CD4-positive, alpha-beta memory T cell (primary cell): Measurements from ENCODE around the gene DGKK. TPM values are rescaled to one million over a fixed set of nuclear protein-coding genes. Genes with fewer than 3 reads are reported as not detected.

ENCODE experiments used
- CTCF ChIA-PET: fragments of 350-600 bp; sonication (Branson Sonifier 250); formaldehyde crosslinking; loops from one replicate; lab custom pipeline; 2021; ENCODE audit warnings: inconsistent platforms; ENCODE audit not compliant: partially characterized antibody; lab: Charles Lee
- POLR2A ChIA-PET: fragments of 350-600 bp; sonication (Branson Sonifier 250); formaldehyde crosslinking; loops from one replicate; lab custom pipeline; 2021; ENCODE audit not compliant: partially characterized antibody; lab: Charles Lee
- DNase-seq, 5 donors: peaks; one replicate each; pipeline versions ENCODE4 v3.0.0 to v3.0.0-alpha.2; 2020 to 2022; ENCODE audit warnings: mixed read lengths in 1 of 5
- H3K27ac ChIP-seq: one replicate; pipeline ENCODE4 v1.7.0; 2013; ENCODE audit warnings: low read depth, low read length
- H3K27me3 ChIP-seq: 2 replicates; pipeline ENCODE4 v1.7.0; 2013; ENCODE audit warnings: mild to moderate bottlenecking, low read length, moderate library complexity; ENCODE audit not compliant: insufficient read depth
- H3K36me3 ChIP-seq: 2 replicates; pipeline ENCODE4 v1.7.0; 2013; ENCODE audit warnings: mild to moderate bottlenecking, low read length, moderate library complexity; ENCODE audit not compliant: insufficient read depth
- H3K4me1 ChIP-seq: 2 replicates; pipeline ENCODE4 v1.7.0; 2013; ENCODE audit warnings: mild to moderate bottlenecking, low read length, moderate library complexity; ENCODE audit not compliant: insufficient read depth
- H3K4me3 ChIP-seq, 2 donors: one replicate each; pipeline ENCODE4 v1.7.0; 2013; ENCODE audit warnings: low read length in 2 of 2, mild to moderate bottlenecking in 1 of 2
- H3K9me3 ChIP-seq, 2 donors: one replicate each; pipeline ENCODE4 v1.7.0; 2013; ENCODE audit warnings: low read length in 2 of 2, control low read depth in 1 of 2; ENCODE audit not compliant: control insufficient read depth in 1 of 2
- H3K27ac Mint-ChIP-seq, 7 donors: one replicate each; pipeline ENCODE4 v1.8.0; 2020 to 2021; ENCODE audit warnings: mixed read lengths in 7 of 7, mild to moderate bottlenecking in 6 of 7, inconsistent platforms in 3 of 7, moderate library complexity in 3 of 7
- H3K27me3 Mint-ChIP-seq, 2 donors: one replicate each; pipeline ENCODE4 v1.8.0; 2020 to 2021; ENCODE audit warnings: mixed read lengths in 2 of 2
- H3K36me3 Mint-ChIP-seq, 2 donors: one replicate each; pipeline ENCODE4 v1.8.0; 2020 to 2021; ENCODE audit warnings: mixed read lengths in 2 of 2, inconsistent platforms in 1 of 2, mild to moderate bottlenecking in 1 of 2
- H3K4me1 Mint-ChIP-seq, 4 donors: one replicate each; pipeline ENCODE4 v1.8.0; 2020 to 2021; ENCODE audit warnings: mixed read lengths in 4 of 4, mild to moderate bottlenecking in 1 of 4
- H3K4me3 Mint-ChIP-seq, 8 donors: one replicate each; pipeline ENCODE4 v1.8.0; 2020 to 2021; ENCODE audit warnings: mixed read lengths in 8 of 8, mild to moderate bottlenecking in 7 of 8, moderate library complexity in 6 of 8, inconsistent platforms in 3 of 8
- H3K9me3 Mint-ChIP-seq, 8 donors: one replicate each; pipeline ENCODE4 v1.8.0; 2020 to 2021; ENCODE audit warnings: mixed read lengths in 8 of 8, mild to moderate bottlenecking in 5 of 8, inconsistent platforms in 3 of 8, moderate library complexity in 1 of 8
- intact Hi-C: fragments of 100-400 bp; cut with micrococcal nuclease; formaldehyde crosslinking; loops from one replicate; pipeline ENCODE4 v1.15.1; 2023
- polyA plus RNA-seq, 2 donors: library from polyadenylated mRNA; unstranded; fragments of 300-500 nt; fragmentation: Illumina TruSeq; gene quantifications; one replicate each; pipeline ENCODE4 v1.2.3, GENCODE V29; 2021
- total RNA-seq, 2 experiments: library from RNA; stranded (reverse); gene quantifications; one replicate each; pipeline ENCODE4 v1.2.3, GENCODE V29; 2021

Gene DGKK
- total and polyA plus RNA-seq, 4 experiments from 2014 or later, result not detected

DNA sequence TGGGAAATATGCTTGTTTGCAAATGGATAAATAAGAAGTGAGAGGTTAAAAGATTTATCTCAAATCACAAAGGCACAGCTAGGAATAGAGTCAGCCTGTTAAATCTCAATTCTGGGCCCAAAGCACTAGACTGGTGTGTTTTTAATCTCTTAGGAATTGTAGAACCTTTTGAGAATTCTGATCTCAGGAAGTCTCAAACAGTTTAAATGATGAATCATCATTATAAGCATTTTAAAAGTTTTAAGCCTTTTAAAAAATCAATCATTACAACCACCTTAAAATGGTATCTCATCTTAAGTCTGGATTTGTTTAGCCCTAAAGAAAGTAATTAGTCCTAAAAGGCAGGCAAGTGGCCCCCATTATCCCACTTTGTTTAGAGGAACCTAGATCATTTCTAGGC is 17.8 kb downstream of the DGKK start:
- Mint-ChIP-seq H3K27ac (no peak overlapping the region), H3K27me3 (peaks cover 1 to 2% of the 10 kb centered on the region in 2 donors), H3K36me3 (no peaks in the 10 kb centered on the region), H3K4me3 (no peak overlapping the region), H3K4me1 (no peaks in the 10 kb centered on the region), H3K9me3 (no peaks in the 10 kb centered on the region)
- H3K27me3 ChIP-seq, result no peaks in the 10 kb centered on the region
- no peak overlapping the region for H3K4me3 ChIP-seq
- DNase-seq, result no peak
- H3K9me3 ChIP-seq, result no peaks in the 10 kb centered on the region
- ChIA-PET POLR2A (no interaction called here), CTCF (no interaction called here)
- H3K27ac ChIP-seq, result no peak overlapping the region
- no peaks in the 10 kb centered on the region for H3K4me1 ChIP-seq
- intact Hi-C loops, result no loop called here
- H3K36me3 ChIP-seq, result no peaks in the 10 kb centered on the region

DNA sequence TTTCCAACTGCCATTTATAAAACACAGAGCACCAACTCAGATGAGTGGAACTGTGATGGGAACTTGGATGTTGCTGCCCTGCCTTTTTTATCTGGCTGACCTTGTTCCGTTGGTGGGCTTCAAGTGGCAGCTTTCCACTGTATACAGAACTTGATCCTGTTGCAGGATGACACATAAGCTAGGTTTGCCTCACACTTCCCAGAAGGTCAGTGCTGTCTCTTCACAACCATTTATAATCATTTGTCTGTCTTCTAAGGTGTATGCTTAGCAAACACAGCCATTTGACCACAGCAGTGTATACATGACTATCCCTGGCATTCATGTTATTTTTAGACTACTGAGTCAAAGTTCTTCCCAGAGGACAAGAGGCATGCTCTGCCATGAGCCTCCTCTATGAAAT is 20.3 kb downstream of the DGKK start:
- H3K36me3 ChIP-seq, result no peaks in the 10 kb centered on the region
- ChIA-PET CTCF (no interaction called here), POLR2A (no interaction called here)
- H3K4me1 ChIP-seq, result no peaks in the 10 kb centered on the region
- no peaks in the 10 kb centered on the region for H3K27me3 ChIP-seq
- Mint-ChIP-seq H3K4me1 (no peaks in the 10 kb centered on the region), H3K9me3 (no peaks in the 10 kb centered on the region), H3K27ac (no peak overlapping the region), H3K4me3 (no peak overlapping the region), H3K27me3 (peaks cover 1 to 3% of the 10 kb centered on the region in 2 donors), H3K36me3 (no peaks in the 10 kb centered on the region)
- no peak overlapping the region for H3K27ac ChIP-seq
- DNase-seq, result no peak
- intact Hi-C loops, result no loop called here
- no peak overlapping the region for H3K4me3 ChIP-seq
- no peaks in the 10 kb centered on the region for H3K9me3 ChIP-seq

DNA sequence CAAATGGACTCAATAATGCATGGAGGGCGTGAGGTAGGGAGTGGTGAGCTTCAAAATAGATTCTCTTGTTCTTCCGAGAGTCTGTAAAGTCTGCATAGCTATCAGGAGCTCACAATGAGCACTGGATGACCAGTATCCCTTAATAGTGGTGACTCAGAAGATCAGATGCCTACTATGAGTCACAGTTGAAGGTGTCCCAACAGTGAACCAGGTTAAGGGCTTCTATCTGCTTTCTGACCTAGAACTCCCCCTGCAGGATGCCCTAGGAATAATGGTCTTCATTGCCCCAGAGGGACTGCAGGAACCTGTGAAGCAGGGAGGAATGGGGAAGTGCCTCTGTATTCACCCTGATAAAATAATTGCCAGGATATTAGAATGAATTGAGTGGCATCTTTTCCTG is 22.1 kb downstream of the DGKK start:
- no peaks in the 10 kb centered on the region for H3K9me3 ChIP-seq
- no peak overlapping the region for H3K27ac Mint-ChIP-seq
- no peak overlapping the region for H3K27ac ChIP-seq
- POLR2A ChIA-PET, result no interaction called here
- H3K36me3 ChIP-seq, result no peaks in the 10 kb centered on the region
- H3K36me3 Mint-ChIP-seq, result no peaks in the 10 kb centered on the region
- peaks cover 1 to 6% of the 10 kb centered on the region in 2 donors for H3K27me3 Mint-ChIP-seq
- intact Hi-C loops, result no loop called here
- DNase-seq, result no peak
- no peaks in the 10 kb centered on the region for H3K27me3 ChIP-seq
- no peaks in the 10 kb centered on the region for H3K4me1 ChIP-seq
- CTCF ChIA-PET, result no interaction called here
- H3K4me3 Mint-ChIP-seq, result no peak overlapping the region
- no peak overlapping the region for H3K4me3 ChIP-seq
- H3K9me3 Mint-ChIP-seq, result no peaks in the 10 kb centered on the region
- H3K4me1 Mint-ChIP-seq, result no peaks in the 10 kb centered on the region

GRCh38 chrX:50447535-50447934 is 23.1 kb downstream of the DGKK start:
- Mint-ChIP-seq H3K36me3 (no peaks in the 10 kb centered on the region), H3K4me3 (no peak overlapping the region), H3K27ac (no peak overlapping the region), H3K27me3 (peaks cover 0 to 6% of the 10 kb centered on the region in 2 donors), H3K9me3 (no peaks in the 10 kb centered on the region), H3K4me1 (no peaks in the 10 kb centered on the region)
- DNase-seq, result no peak
- intact Hi-C loops, result no loop called here
- Histone ChIP-seq H3K4me1 (no peaks in the 10 kb centered on the region), H3K27ac (no peak overlapping the region), H3K27me3 (no peaks in the 10 kb centered on the region), H3K4me3 (no peak overlapping the region), H3K9me3 (no peaks in the 10 kb centered on the region), H3K36me3 (no peaks in the 10 kb centered on the region)
- ChIA-PET POLR2A (no interaction called here), CTCF (no interaction called here)

DNA sequence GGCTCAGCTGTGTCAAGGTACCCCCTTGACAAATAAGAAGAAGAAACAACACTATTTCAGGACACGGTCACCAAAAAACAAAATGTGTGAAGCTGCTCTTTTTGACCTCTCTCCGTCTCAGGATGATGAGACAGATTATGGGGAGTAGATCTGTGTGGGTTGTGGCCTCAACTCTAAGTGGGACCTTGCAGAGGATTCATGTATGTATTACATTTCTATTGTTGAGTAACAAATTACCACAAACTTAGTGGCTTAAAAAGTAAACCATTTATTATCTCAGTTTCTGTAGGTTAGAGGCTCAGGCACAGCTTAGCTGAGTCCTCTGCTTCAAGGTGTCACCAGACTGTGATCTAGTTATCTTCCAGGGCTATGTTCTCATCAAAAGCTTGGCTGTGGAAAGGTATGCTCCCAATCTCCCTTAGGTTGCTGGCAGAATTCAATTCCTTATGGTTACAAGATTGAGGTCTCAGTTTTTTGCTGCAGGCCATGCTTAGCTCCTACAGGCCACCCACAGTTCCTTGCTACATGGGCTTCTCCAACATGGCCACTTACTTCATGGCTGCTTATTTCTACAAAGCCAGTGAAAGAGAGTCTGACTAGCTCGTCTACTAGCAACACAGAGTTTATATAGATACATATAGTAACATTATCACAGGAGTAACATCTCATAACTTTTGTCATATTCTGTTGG is 28.1 kb downstream of the DGKK start:
- CTCF ChIA-PET, result no interaction called here
- Mint-ChIP-seq H3K9me3 (no peaks in the 10 kb centered on the region), H3K27me3 (peaks cover 0 to 4% of the 10 kb centered on the region in 2 donors), H3K27ac (no peak overlapping the region), H3K4me3 (no peak overlapping the region), H3K4me1 (no peaks in the 10 kb centered on the region), H3K36me3 (no peaks in the 10 kb centered on the region)
- Histone ChIP-seq H3K9me3 (no peaks in the 10 kb centered on the region), H3K4me3 (no peak overlapping the region), H3K27ac (no peak overlapping the region), H3K36me3 (no peaks in the 10 kb centered on the region), H3K27me3 (no peaks in the 10 kb centered on the region), H3K4me1 (no peaks in the 10 kb centered on the region)
- POLR2A ChIA-PET, result no interaction called here
- intact Hi-C loops, result no loop called here
- DNase-seq, result no peak

DNA sequence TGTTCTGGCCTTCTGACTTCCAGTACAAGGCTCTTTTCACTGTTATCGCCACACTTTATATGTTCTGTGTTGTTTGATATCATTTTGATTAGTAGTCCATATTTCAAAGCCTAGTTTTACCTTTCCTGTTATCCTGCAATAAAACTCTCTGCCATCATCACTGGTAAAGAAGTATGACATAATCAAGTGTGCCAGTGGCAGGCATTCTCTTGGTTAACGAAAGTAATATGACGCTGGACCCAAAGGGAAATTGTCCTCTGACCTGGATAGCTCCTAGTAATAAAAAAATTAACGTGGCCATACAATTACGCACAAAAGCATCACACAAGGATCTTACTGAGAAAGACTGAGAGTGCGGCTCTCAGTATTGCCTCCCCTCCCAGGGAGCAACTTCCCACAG is 33.8 kb downstream of the DGKK start:
- Histone ChIP-seq H3K4me3 (no peak overlapping the region), H3K9me3 (no peaks in the 10 kb centered on the region), H3K27ac (no peak overlapping the region), H3K4me1 (no peaks in the 10 kb centered on the region), H3K36me3 (no peaks in the 10 kb centered on the region), H3K27me3 (no peaks in the 10 kb centered on the region)
- peaks cover 0 to 1% (median 0%) of the 10 kb centered on the region in 8 donors for H3K9me3 Mint-ChIP-seq
- no peak overlapping the region for H3K4me3 Mint-ChIP-seq
- intact Hi-C loops, result no loop called here
- CTCF ChIA-PET, result no interaction called here
- DNase-seq, result no peak
- peaks cover 0 to 3% of the 10 kb centered on the region in 2 donors for H3K27me3 Mint-ChIP-seq
- no peaks in the 10 kb centered on the region for H3K4me1 Mint-ChIP-seq
- no peaks in the 10 kb centered on the region for H3K36me3 Mint-ChIP-seq
- POLR2A ChIA-PET, result no interaction called here
- no peak overlapping the region for H3K27ac Mint-ChIP-seq

DNA sequence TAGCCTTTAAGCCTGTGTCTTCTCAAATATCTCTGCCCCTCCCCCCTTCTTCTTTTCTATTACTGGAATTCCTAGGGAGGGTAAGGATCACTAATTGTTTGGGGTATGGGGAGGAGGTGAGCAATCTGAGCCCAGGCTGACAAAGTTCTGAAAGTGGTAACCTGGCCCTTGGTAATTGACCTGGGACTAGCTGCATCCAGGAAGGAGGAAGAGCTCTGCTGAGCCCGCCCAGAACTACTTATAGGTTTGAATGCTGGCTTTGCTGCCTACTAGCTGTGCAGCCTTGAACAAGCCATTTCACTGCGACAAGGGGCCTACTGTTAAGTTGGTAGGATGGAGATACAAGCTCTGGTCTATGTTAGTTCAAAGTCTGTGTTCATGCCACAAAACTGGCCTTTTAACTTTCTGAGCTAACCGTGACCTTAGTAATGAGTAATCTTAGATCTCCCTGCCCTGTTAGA is 37.8 kb downstream of the DGKK start:
- Mint-ChIP-seq H3K4me3 (no peak overlapping the region), H3K36me3 (no peaks in the 10 kb centered on the region), H3K4me1 (no peaks in the 10 kb centered on the region), H3K27me3 (peaks cover 0 to 3% of the 10 kb centered on the region in 2 donors), H3K27ac (no peak overlapping the region), H3K9me3 (peaks cover 0 to 4% (median 0%) of the 10 kb centered on the region in 8 donors)
- Histone ChIP-seq H3K27ac (no peak overlapping the region), H3K4me3 (no peak overlapping the region), H3K9me3 (no peaks in the 10 kb centered on the region), H3K4me1 (no peaks in the 10 kb centered on the region), H3K27me3 (no peaks in the 10 kb centered on the region), H3K36me3 (no peaks in the 10 kb centered on the region)
- CTCF ChIA-PET, result no interaction called here
- no peak for DNase-seq
- intact Hi-C loops, result no loop called here
- POLR2A ChIA-PET, result no interaction called here
